SK-N-SH treated with all-trans-retinoic acid at 6 μM for 48 hours (cell line): Measurements from ENCODE around the gene SPECC1.

Source experiments
- GLIS3 ChIP-seq: fragments of 250-450 bp; sonication (Bioruptor Pico); IDR thresholded peaks from 2 replicates; pipeline ENCODE4 v1.5.0; 2020; ENCODE audit warnings: mild to moderate bottlenecking, moderate library complexity
- ISL1 ChIP-seq: fragments of 250-450 bp; sonication (Bioruptor Pico); IDR thresholded peaks from 2 replicates; pipeline ENCODE4 v2.1.2; 2022; ENCODE audit warnings: mild to moderate bottlenecking, moderate library complexity
- TF ChIP-seq, protein P1 (sequence below): fragments of 250-450 bp; sonication (Bioruptor Pico); IDR thresholded peaks from 2 replicates; pipeline ENCODE4 v1.5.0; 2020; ENCODE audit warnings: mild to moderate bottlenecking, moderate library complexity

DNA sequence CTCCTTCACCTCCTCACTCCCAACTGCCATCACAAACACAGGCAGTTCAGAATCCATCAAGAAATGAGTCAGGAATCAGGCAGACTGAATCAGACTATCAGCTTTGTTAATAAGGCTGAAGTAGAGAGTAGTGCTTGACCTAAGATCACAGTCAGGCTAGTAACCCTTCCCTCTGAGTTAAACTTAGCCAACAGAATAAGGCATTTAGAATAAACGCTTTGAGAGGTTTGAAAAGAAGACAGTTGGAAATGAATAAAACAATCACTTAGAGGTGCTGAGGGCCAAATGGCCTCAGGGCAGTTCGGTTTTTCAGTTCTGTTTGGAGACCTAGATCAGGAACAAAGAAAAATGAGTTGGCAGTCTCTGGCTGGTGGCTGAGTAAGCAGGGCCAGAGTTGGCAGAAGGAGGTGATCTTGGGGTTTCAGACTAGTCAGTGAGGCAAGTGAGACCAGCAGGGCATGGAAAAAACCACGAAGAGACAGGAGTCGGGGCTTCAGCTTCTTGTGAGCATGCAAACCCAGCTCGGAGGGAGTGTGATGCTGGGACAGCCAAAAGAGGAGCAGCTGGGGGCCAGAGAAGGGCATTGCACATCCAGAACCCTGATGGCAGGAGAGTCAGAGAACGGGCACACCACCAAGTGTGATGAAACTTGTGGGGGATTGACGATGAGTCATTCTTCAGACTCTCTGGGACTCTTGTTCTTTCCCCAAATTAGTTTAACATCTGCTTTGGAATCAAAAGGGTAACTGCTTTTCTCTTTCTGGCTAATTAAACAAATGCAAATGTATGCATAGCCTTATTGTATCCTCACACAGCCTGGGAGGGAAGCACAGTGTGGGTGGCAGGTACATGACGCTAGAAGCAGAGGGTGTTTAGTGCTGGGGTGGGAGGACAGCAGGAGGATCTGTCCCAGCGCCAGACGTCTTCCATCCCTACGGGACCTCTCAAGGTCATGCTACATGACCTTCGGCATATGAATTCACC is 54.8 kb downstream of the SPECC1 start:
- TF ChIP-seq, protein P1, sequence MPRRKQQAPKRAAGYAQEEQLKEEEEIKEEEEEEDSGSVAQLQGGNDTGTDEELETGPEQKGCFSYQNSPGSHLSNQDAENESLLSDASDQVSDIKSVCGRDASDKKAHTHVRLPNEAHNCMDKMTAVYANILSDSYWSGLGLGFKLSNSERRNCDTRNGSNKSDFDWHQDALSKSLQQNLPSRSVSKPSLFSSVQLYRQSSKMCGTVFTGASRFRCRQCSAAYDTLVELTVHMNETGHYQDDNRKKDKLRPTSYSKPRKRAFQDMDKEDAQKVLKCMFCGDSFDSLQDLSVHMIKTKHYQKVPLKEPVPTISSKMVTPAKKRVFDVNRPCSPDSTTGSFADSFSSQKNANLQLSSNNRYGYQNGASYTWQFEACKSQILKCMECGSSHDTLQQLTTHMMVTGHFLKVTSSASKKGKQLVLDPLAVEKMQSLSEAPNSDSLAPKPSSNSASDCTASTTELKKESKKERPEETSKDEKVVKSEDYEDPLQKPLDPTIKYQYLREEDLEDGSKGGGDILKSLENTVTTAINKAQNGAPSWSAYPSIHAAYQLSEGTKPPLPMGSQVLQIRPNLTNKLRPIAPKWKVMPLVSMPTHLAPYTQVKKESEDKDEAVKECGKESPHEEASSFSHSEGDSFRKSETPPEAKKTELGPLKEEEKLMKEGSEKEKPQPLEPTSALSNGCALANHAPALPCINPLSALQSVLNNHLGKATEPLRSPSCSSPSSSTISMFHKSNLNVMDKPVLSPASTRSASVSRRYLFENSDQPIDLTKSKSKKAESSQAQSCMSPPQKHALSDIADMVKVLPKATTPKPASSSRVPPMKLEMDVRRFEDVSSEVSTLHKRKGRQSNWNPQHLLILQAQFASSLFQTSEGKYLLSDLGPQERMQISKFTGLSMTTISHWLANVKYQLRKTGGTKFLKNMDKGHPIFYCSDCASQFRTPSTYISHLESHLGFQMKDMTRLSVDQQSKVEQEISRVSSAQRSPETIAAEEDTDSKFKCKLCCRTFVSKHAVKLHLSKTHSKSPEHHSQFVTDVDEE (CRISPR knock-in tag) = no peak
- TF ChIP-seq ISL1 (CRISPR knock-in tag) = no peak
- TF ChIP-seq GLIS3 (CRISPR knock-in tag) = no peak
